SK-N-SH (cell line): ENCODE data around the gene HEXD. TPM values are rescaled to one million over a fixed set of nuclear protein-coding genes. Genes with fewer than 3 reads are reported as not detected.

Source experiments
- CTCF ChIA-PET: fragments of 300-600, 350-600 bp; formaldehyde crosslinking; extraction: SDS; loops from one replicate; lab custom pipeline; 2021; lab: Yijun Ruan, JAX
- POLR2A ChIA-PET: fragments of 350-600 bp; sonication (Branson Sonifier 250); formaldehyde crosslinking; extraction: SDS; loops from one replicate; lab custom pipeline; 2020; ENCODE audit warnings: antibody characterized with exemption, inconsistent platforms; lab: Yijun Ruan, JAX
- DNase-seq: peaks from one replicate; pipeline ENCODE4 v3.0.0; 2012
- H2AFZ ChIP-seq: fragments of 200-600 bp; sonication (generic); 2 replicates; pipeline ENCODE4 v1.8.1; 2016; ENCODE audit warnings: antibody characterized with exemption, mild to moderate bottlenecking, low read depth
- H3F3A ChIP-seq: fragments of 200-600 bp; sonication (generic); replicated peaks from 2 replicates; pipeline ENCODE3; 2016; ENCODE audit warnings: antibody characterized with exemption, mild to moderate bottlenecking; ENCODE audit not compliant: insufficient read depth
- H3K27ac ChIP-seq, 2 experiments: fragments of 200-500 bp in 1 of 2; fragments of 200-600 bp in 1 of 2; sonication (Bioruptor generic) in 1 of 2; sonication (generic), shearing (Covaris generic) in 1 of 2; 2 replicates each; pipeline versions ENCODE4 v1.5.1 to v1.6.1; 2014 to 2016; ENCODE audit warnings: low read depth in 2 of 2, inconsistent platforms in 1 of 2, low read length in 1 of 2, mild to moderate bottlenecking in 1 of 2, mixed read lengths in 1 of 2
- H3K27me3 ChIP-seq: fragments of 200-600 bp; sonication (generic), shearing (Covaris generic); 2 replicates; pipeline ENCODE4 v1.6.1; 2016; ENCODE audit warnings: mixed run types; ENCODE audit not compliant: insufficient read depth
- H3K36me3 ChIP-seq, 2 experiments: fragments of 200-500 bp in 1 of 2; fragments of 200-600 bp in 1 of 2; sonication (Bioruptor generic) in 1 of 2; sonication (generic) in 1 of 2; replicated peaks in 1 of 2; 2 replicates each; pipeline versions ENCODE3 to v1.5.1; 2014 to 2016; ENCODE audit warnings: low read length in 1 of 2, mild to moderate bottlenecking in 1 of 2; ENCODE audit not compliant: insufficient read depth in 2 of 2, control insufficient read depth in 1 of 2
- H3K4me1 ChIP-seq, 2 experiments: fragments of 200-500 bp in 1 of 2; fragments of 200-600 bp in 1 of 2; sonication (Bioruptor generic) in 1 of 2; sonication (generic), shearing (Covaris generic) in 1 of 2; 2 replicates each; pipeline versions ENCODE4 v1.5.1 to v1.6.1; 2014 to 2016; ENCODE audit warnings: low read depth in 1 of 2, low read length in 1 of 2, mixed run types in 1 of 2; ENCODE audit not compliant: insufficient read depth in 2 of 2, control insufficient read depth in 1 of 2
- H3K4me2 ChIP-seq: fragments of 200-600 bp; sonication (generic), shearing (Covaris generic); 2 replicates; pipeline ENCODE4 v1.6.1; 2017; ENCODE audit warnings: mixed run types
- H3K4me3 ChIP-seq, 2 experiments: fragments of 200-500 bp in 1 of 2; fragments of 200-600 bp in 1 of 2; sonication (Bioruptor generic) in 1 of 2; sonication (generic), shearing (Covaris generic) in 1 of 2; 2 replicates each; pipeline versions ENCODE4 v1.5.1 to v1.8.1; 2014 to 2016; ENCODE audit warnings: low read depth in 2 of 2, inconsistent platforms in 1 of 2, low read length in 1 of 2, mild to moderate bottlenecking in 1 of 2, mixed read lengths in 1 of 2, moderate library complexity in 1 of 2
- H3K79me2 ChIP-seq: fragments of 200-600 bp; sonication (generic); 2 replicates; pipeline ENCODE4 v1.8.1; 2017; ENCODE audit warnings: mild to moderate bottlenecking; ENCODE audit not compliant: insufficient read depth
- H3K9ac ChIP-seq: fragments of 200-600 bp; sonication (generic); 2 replicates; pipeline ENCODE4 v1.6.1; 2017; ENCODE audit warnings: mixed run types
- H3K9me2 ChIP-seq: fragments of 200-600 bp; sonication (generic); 2 replicates; pipeline ENCODE4 v1.6.1; 2017; ENCODE audit warnings: mixed run types
- H3K9me3 ChIP-seq: fragments of 200-600 bp; sonication (generic); 2 replicates; pipeline ENCODE4 v1.6.1; 2017; ENCODE audit warnings: mixed run types, mild to moderate bottlenecking, moderate library complexity
- H4K20me1 ChIP-seq: fragments of 200-600 bp; sonication (generic); 2 replicates; pipeline ENCODE4 v1.6.1; 2017; ENCODE audit warnings: mild to moderate bottlenecking, mixed run types; ENCODE audit not compliant: insufficient read depth
- CTCF ChIP-seq: fragments of 200-600 bp; sonication (generic); IDR thresholded peaks from 2 replicates; pipeline ENCODE4 v1.6.1; 2017; ENCODE audit warnings: antibody characterized with exemption, mild to moderate bottlenecking, moderate library complexity
- ELF1 ChIP-seq: IDR thresholded peaks from 2 replicates; pipeline ENCODE4 v1.4.0; 2012
- FOSL2 ChIP-seq: IDR thresholded peaks from 2 replicates; pipeline ENCODE4 v1.4.0; 2012; ENCODE audit warnings: low read depth, mild to moderate bottlenecking, moderate library complexity, borderline replicate concordance
- FOXJ3 ChIP-seq: sonication (generic); formaldehyde crosslinking; IDR thresholded peaks from 2 replicates; pipeline ENCODE4 v1.5.1; 2020; ENCODE audit warnings: mild to moderate bottlenecking, missing genetic modification reagents
- GATA2 ChIP-seq: sonication (generic); formaldehyde crosslinking; IDR thresholded peaks from 2 replicates; pipeline ENCODE4 v1.5.0; 2020; ENCODE audit warnings: mild to moderate bottlenecking, missing genetic modification reagents
- IRF3 ChIP-seq: fragments of 150-350 bp; IDR thresholded peaks from 2 replicates; pipeline ENCODE4 v1.6.1; 2016; ENCODE audit warnings: mild to moderate bottlenecking, low read depth, low read length
- NRF1 ChIP-seq: IDR thresholded peaks from 2 replicates; pipeline ENCODE4 v1.6.1; 2012; ENCODE audit warnings: low read depth, mild to moderate bottlenecking, low read length
- RFX5 ChIP-seq: IDR thresholded peaks from 2 replicates; pipeline ENCODE4 v1.6.1; 2012; ENCODE audit warnings: mild to moderate bottlenecking, improper control_type of control experiment, low read length
- RXRA ChIP-seq: IDR thresholded peaks from 2 replicates; pipeline ENCODE4 v1.4.0; 2012; ENCODE audit warnings: low read depth, mild to moderate bottlenecking, borderline replicate concordance
- SIN3A ChIP-seq: IDR thresholded peaks from 2 replicates; pipeline ENCODE4 v1.6.1; 2012; ENCODE audit warnings: low read depth, mild to moderate bottlenecking, low read length, moderate library complexity, borderline replicate concordance
- TAF1 ChIP-seq: IDR thresholded peaks from 2 replicates; pipeline ENCODE4 v1.6.1; 2012; ENCODE audit warnings: low read depth, mild to moderate bottlenecking, low read length, moderate library complexity, borderline replicate concordance
- TCF12 ChIP-seq: IDR thresholded peaks from 2 replicates; pipeline ENCODE4 v1.4.0; 2012
- YY1 ChIP-seq: IDR thresholded peaks from 2 replicates; pipeline ENCODE4 v1.4.0; 2012; ENCODE audit warnings: low read depth, mild to moderate bottlenecking
- WGBS: methylation state at CpG from one replicate; pipeline ENCODE4 v1.1.6; 2017; ENCODE audit warnings: low lambda C conversion rate; 5-methylcytosine and 5-hydroxymethylcytosine counted together
- polyA plus RNA-seq, 3 experiments: library from polyadenylated mRNA; depleted of rRNA; stranded (reverse); fragments of >200 nt; gene quantifications; 2 replicates each; pipeline ENCODE4 v1.2.3, GENCODE V29; 2012
- TF ChIP-seq, protein P1 (sequence below): fragments of 150-350 bp; IDR thresholded peaks from 2 replicates; pipeline ENCODE4 v1.6.1; 2017; ENCODE audit warnings: antibody characterized with exemption, low read length, low read depth, borderline replicate concordance

Gene HEXD
- polyA plus RNA-seq, 1 of the 3 experiments (the other 2 are of a cell fraction): 38.8 TPM

GRCh38 chr17:82416264-82416663, 1.9 kb upstream of the HEXD start:
- Histone ChIP-seq H3K36me3 (peaks cover 3 to 6% of the 10 kb centered on the region in 2 experiments), H3K27me3 (no peaks in the 10 kb centered on the region), H3K9ac (no peak overlapping the region), H3K4me2 (no peak overlapping the region), H3K27ac (no peak overlapping the region), H3F3A (peaks cover 8% of the 10 kb centered on the region), H3K9me3 (no peaks in the 10 kb centered on the region), H2AFZ (no peak overlapping the region), H3K4me3 (no peak overlapping the region), H3K9me2 (no peaks in the 10 kb centered on the region), H3K4me1 (peaks cover 0 to 13% of the 10 kb centered on the region in 2 experiments; a peak in 2 of 4 replicates), H3K79me2 (peaks cover 16% of the 10 kb centered on the region), H4K20me1 (peaks cover 52% of the 10 kb centered on the region)
- no peak for DNase-seq
- ChIA-PET CTCF (interaction anchor here (0.6 to 11.3 kb wide), 12 partner anchors 9 to 210 kb away, joined by 3 to 124 read pairs (median 7); partner anchors contain the start of gene TEX19), POLR2A (no interaction called here)
- no peak for TF ChIP-seq ELF1
- no peak for TF ChIP-seq RXRA
- TF ChIP-seq FOXJ3 (CRISPR knock-in tag): no peak
- TF ChIP-seq, protein P1, sequence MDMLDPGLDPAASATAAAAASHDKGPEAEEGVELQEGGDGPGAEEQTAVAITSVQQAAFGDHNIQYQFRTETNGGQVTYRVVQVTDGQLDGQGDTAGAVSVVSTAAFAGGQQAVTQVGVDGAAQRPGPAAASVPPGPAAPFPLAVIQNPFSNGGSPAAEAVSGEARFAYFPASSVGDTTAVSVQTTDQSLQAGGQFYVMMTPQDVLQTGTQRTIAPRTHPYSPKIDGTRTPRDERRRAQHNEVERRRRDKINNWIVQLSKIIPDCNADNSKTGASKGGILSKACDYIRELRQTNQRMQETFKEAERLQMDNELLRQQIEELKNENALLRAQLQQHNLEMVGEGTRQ: no peak
- no peak for TF ChIP-seq SIN3A
- TF ChIP-seq NRF1: no peak
- no peak for TF ChIP-seq TAF1
- TF ChIP-seq FOSL2: no peak
- TF ChIP-seq IRF3: no peak
- TF ChIP-seq YY1: no peak
- TF ChIP-seq RFX5: no peak
- TF ChIP-seq TCF12: no peak
- 86% methylated on average over 4 of the region's 4 CpGs for WGBS

DNA sequence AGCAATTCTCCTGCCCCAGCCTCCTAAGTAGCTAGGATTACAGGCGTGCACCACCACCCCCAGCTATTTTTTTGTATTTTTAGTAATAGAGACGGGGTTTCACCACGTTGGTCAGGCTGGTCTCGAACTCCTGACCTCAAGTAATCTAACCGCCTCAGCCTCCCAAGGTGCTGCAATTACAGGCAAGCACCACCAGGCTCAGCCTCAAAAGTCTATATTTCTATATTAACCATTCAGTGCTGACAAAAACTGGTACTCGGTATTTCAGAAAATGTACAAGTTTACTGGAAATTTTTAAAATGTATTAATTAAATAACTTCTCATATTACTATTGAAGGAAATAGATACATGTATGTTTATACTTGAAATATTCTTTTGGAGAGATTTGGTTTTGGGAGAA, 1.4 kb upstream of the HEXD start:
- peaks cover 15% of the 10 kb centered on the region for H3K79me2 ChIP-seq
- no peak overlapping the region for H3K4me3 ChIP-seq
- peaks cover 0 to 13% of the 10 kb centered on the region in 2 experiments; a peak in 2 of 4 replicates for H3K4me1 ChIP-seq
- no peak overlapping the region for H3K9ac ChIP-seq
- TF ChIP-seq GATA2 (CRISPR knock-in tag): no peak
- peak; percentile 41 for TF ChIP-seq CTCF
- H3K27me3 ChIP-seq: no peaks in the 10 kb centered on the region
- H3K4me2 ChIP-seq: no peak overlapping the region
- no peak overlapping the region for H2AFZ ChIP-seq
- H4K20me1 ChIP-seq: peaks cover 49% of the 10 kb centered on the region
- no peak for DNase-seq
- ChIA-PET POLR2A (interaction anchor here (0.7 to 1.5 kb wide), 2 partner anchors 30 to 40 kb away, joined by 3 to 4 read pairs; no protein-coding TSS in a partner anchor), CTCF (interaction anchor here (0.8 to 11.3 kb wide), 14 partner anchors 8 to 211 kb away, joined by 3 to 124 read pairs (median 5); partner anchors contain the start of gene TEX19)
- H3K27ac ChIP-seq: no peak overlapping the region
- H3K9me2 ChIP-seq: no peaks in the 10 kb centered on the region
- WGBS: 90% methylated on average over 6 of the region's 6 CpGs
- peaks cover 8% of the 10 kb centered on the region for H3F3A ChIP-seq
- no peaks in the 10 kb centered on the region for H3K9me3 ChIP-seq
- H3K36me3 ChIP-seq: peaks cover 3 to 6% of the 10 kb centered on the region in 2 experiments
